Astrocyte of the cerebellum (primary cell): ENCODE measurements around the gene CLDN7.

Experiments used
- DNase-seq: peaks from one replicate; pipeline ENCODE4 v3.0.0-alpha.2; 2011; ENCODE audit warnings: low read depth
- H3K4me3 ChIP-seq: 2 replicates; pipeline ENCODE4 v1.5.1; 2011; ENCODE audit warnings: mild to moderate bottlenecking, low read depth, low read length, moderate library complexity
- CTCF ChIP-seq: IDR thresholded peaks from 2 replicates; pipeline ENCODE4 v1.5.1; 2012; ENCODE audit warnings: low read length, low read depth, moderate library complexity, mild to moderate bottlenecking; ENCODE audit errors: missing control alignments
- in situ Hi-C: cut with HindIII; loops from 2 replicates; pipeline ENCODE4 v1.10.0; 2017; ENCODE audit warnings: low sequenced_read_pairs

CLDN7 gene

DNA sequence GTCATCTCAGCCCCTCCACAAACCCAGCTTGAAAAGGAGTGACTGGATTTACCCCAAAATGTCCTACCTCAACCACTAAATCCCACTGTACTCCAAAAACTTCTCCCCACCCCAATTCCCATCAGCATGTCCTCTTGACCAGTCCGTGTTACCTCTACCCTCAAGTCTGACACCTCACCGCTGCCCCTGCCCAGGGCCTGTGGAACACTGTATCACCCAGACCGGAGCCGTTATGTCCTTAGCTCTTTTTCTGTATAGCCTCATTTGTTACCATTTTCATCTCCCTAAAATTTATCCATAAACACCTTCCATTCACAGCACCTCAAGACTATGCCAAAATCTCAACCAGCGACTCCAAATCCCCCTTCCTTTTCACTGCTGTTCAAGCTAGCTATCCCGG lies 25.5 kb downstream of the CLDN7 start:
- peak overlapping the region; percentile 99 for H3K4me3 ChIP-seq
- no peak for DNase-seq
- no peak for TF ChIP-seq CTCF
- in situ Hi-C loops: no loop called here

DNA sequence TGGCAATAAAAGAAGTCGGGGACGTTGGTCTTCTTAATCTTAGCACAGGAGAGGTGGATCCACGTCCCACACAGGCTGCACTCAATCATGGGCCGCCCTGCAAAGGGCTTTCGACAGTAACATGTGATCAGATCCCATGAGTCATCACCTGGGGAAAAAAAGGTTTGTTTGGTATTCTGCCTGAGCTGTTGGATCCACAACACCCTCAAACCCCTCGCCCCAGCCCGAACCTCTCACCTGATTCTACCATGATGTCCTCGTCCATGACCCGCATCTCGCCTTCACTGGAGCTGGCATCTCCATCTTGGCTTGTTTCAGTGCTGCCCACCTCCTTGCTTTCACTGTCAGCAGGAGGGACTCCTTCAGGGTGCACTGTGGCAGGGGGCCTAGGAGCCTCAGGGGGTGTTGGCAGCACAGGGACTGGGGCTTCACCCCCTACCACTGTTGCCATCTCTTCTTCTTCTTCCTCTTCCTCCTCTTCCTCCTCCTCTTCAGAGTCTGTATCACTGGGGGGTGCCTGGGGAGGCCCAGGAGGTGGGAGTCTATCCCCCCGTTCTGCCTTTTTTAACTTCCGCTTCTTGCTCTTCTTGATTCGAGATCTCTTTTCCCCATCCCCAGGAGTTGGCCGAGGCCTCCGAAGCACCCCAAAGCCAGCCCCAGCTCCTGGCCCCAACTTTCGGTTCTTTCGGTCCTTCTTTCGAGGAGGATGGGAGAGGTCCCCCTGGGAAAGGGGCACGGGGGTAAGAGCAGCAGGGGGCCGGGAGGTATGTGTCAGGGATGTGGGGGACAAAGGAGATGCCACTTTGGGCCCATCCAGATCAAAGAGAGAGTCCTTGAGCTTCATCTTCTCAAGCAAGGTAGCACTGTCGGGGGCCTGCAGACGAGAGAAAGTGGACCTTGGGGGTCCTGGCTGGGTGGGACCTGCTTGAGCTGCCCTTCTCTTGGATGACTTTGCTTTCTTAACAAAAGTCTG lies 26.3 kb downstream of the CLDN7 start:
- no peak for TF ChIP-seq CTCF
- DNase-seq: no peak
- H3K4me3 ChIP-seq: no peak overlapping the region
- in situ Hi-C loops: no loop called here

GRCh38 chr17:7234083-7234951 lies 28.0 kb downstream of the CLDN7 start, which contains the start of gene DVL2:
DVL2 (minus strand) TSS chr17:7234517; CDS start chr17:7234262, 255 bp downstream.
- TF ChIP-seq CTCF: no peak
- peak; percentile 83 for DNase-seq
- in situ Hi-C loops: no loop called here
- peak within 1 kb of the TSS; percentile 87 for H3K4me3 ChIP-seq

DNA sequence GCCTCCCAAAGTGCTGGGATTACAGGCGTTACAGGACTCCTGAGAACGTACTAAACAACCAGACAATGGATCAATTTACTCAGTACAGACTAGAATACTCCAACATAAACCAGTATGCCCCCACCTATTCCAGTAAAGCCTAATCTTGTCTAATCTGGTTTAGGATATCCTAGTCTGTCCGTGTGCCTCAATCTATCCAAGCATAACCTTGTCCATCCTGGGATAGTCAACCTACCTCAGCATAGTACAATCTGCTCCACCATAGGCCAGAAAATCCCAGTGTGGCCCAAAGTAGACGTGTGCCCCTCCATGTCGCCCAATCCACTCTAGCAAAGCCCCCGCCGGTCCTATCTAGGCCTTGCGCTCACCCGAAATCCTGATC lies 28.6 kb downstream of the CLDN7 start:
- in situ Hi-C loops: no loop called here
- H3K4me3 ChIP-seq: peak overlapping the region; percentile 87
- no peak for DNase-seq
- no peak for TF ChIP-seq CTCF

GRCh38 chr17:7232114-7232513 lies 30.2 kb downstream of the CLDN7 start:
- no peak for DNase-seq
- in situ Hi-C loops: no loop called here
- H3K4me3 ChIP-seq: peak overlapping the region; percentile 87
- no peak for TF ChIP-seq CTCF

- DNase-seq: no peak
- no peak for TF ChIP-seq CTCF
- in situ Hi-C loops: no loop called here
- no peak overlapping the region for H3K4me3 ChIP-seq
Measured at GRCh38 chr17:7229504-7229903, 32.8 kb downstream of the CLDN7 start.
